Measurements from ENCODE around the gene SPATS2L. TPM values are rescaled to one million over a fixed set of nuclear protein-coding genes. Genes with fewer than 3 reads are reported as not detected.

The SPATS2L gene
- polyA plus RNA-seq, 1 of the 3 experiments (the other 2 are of a cell fraction): 86.8 TPM

DNA sequence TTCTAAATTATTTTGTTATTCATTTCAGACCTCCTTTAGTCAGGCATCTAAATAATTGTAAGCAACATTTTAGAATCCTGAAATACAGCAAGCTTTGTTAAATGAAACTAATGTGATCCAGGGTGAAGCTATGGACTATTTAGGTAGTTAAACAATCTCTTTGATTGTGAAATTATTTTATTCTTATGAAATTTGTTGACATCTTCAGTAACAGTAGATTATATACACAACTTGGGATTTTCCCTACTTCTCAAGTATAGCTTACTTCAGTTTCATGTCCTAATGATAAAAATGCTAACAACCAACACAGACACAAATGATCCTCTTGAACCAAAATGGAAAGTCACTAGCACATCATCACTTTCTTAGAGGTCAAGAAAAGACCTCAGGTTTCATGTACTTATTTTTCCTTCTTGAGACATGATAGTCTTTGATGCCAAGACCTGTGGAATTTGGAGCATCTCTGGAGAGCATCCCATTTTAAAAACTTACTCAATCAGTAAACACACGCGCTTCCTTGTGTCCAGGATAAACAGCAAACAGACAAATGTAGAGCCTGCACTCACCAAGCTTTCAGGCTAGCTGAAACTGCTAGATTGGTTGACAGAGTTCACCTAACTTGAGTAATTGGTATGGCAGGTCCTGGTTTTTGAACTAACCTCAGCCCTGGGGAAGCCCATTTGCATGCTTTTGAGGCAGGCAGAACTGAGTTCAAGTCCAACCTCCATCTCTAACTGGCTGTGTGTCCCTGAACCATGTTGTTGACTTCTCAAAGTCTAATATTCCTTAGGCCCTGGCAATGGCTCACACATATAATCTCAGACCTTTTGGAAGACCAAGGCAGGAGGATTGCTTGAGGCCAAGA is 155.6 kb downstream of the SPATS2L start:
- 93% methylated on average over 2 of the region's 2 CpGs for WGBS (ENCODE audit: low lambda C conversion rate)
- CTCF ChIA-PET: interaction anchor here (1.2 to 2.4 kb wide), 2 partner anchors 9 to 30 kb away, joined by 3 to 12 read pairs; no protein-coding TSS in a partner anchor
- peaks cover 31 to 67% of the 10 kb centered on the region in 2 experiments for H3K36me3 ChIP-seq (replicated peaks in 1 of 2; ENCODE audit: control insufficient read depth in 1 of 2, insufficient read depth in 2 of 2, low read length in 1 of 2)

More for the DNA sequence above, 155.6 kb downstream of the SPATS2L start:
- H3K4me3 ChIP-seq (ENCODE audit: low read depth in 2 of 2, low read length in 1 of 2): no peak overlapping the region
- no peak overlapping the region for H3K27ac ChIP-seq (ENCODE audit: low read depth in 2 of 2, low read length in 1 of 2)
- no peaks in the 10 kb centered on the region for H3K79me2 ChIP-seq (ENCODE audit: insufficient read depth)
- H3K27me3 ChIP-seq (ENCODE audit: insufficient read depth): no peaks in the 10 kb centered on the region
- no peaks in the 10 kb centered on the region for H4K20me1 ChIP-seq (ENCODE audit: insufficient read depth)
- H3F3A ChIP-seq (replicated peaks; ENCODE audit: insufficient read depth): no peaks in the 10 kb centered on the region
- DNase-seq: no peak
- POLR2A ChIA-PET: no interaction called here
- no peak for TF ChIP-seq NRF1 (IDR thresholded peaks at IDR 0.05; ENCODE audit: low read depth, low read length)
- no peak for TF ChIP-seq SIN3A (IDR thresholded peaks at IDR 0.05; ENCODE audit: borderline replicate concordance, low read depth, low read length)
- TF ChIP-seq RFX5 (IDR thresholded peaks at IDR 0.05; ENCODE audit: low read length): no peak
- no peak for TF ChIP-seq EZH2phosphoT487 (IDR thresholded peaks at IDR 0.05; ENCODE audit: borderline replicate concordance, low read depth)
- no peak for TF ChIP-seq TEAD4 (IDR thresholded peaks at IDR 0.05; ENCODE audit: borderline replicate concordance, insufficient read depth)
- TF ChIP-seq JUND (IDR thresholded peaks at IDR 0.05): no peak
- no peak for TF ChIP-seq GABPA (IDR thresholded peaks at IDR 0.05; ENCODE audit: low read depth)
- TF ChIP-seq CHD2 (IDR thresholded peaks at IDR 0.05; ENCODE audit: low read length, partially characterized antibody): no peak
- TF ChIP-seq, protein P1, sequence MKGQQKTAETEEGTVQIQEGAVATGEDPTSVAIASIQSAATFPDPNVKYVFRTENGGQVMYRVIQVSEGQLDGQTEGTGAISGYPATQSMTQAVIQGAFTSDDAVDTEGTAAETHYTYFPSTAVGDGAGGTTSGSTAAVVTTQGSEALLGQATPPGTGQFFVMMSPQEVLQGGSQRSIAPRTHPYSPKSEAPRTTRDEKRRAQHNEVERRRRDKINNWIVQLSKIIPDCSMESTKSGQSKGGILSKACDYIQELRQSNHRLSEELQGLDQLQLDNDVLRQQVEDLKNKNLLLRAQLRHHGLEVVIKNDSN (IDR thresholded peaks at IDR 0.05; ENCODE audit: borderline replicate concordance, low read depth): no peak
- TF ChIP-seq, protein P2, sequence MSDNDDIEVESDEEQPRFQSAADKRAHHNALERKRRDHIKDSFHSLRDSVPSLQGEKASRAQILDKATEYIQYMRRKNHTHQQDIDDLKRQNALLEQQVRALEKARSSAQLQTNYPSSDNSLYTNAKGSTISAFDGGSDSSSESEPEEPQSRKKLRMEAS (IDR thresholded peaks at IDR 0.05; ENCODE audit: low read depth): no peak
- no peak for TF ChIP-seq IRF3 (IDR thresholded peaks at IDR 0.05; ENCODE audit: low read depth, low read length)
- TF ChIP-seq, protein P3, sequence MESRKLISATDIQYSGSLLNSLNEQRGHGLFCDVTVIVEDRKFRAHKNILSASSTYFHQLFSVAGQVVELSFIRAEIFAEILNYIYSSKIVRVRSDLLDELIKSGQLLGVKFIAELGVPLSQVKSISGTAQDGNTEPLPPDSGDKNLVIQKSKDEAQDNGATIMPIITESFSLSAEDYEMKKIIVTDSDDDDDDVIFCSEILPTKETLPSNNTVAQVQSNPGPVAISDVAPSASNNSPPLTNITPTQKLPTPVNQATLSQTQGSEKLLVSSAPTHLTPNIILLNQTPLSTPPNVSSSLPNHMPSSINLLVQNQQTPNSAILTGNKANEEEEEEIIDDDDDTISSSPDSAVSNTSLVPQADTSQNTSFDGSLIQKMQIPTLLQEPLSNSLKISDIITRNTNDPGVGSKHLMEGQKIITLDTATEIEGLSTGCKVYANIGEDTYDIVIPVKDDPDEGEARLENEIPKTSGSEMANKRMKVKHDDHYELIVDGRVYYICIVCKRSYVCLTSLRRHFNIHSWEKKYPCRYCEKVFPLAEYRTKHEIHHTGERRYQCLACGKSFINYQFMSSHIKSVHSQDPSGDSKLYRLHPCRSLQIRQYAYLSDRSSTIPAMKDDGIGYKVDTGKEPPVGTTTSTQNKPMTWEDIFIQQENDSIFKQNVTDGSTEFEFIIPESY (IDR thresholded peaks at IDR 0.05; ENCODE audit: borderline replicate concordance, low read depth): no peak
- no peak for TF ChIP-seq FOXM1 (IDR thresholded peaks at IDR 0.05; ENCODE audit: low read depth)
- TF ChIP-seq MXI1 (IDR thresholded peaks at IDR 0.05; ENCODE audit: low read depth, low read length): no peak
- no peak overlapping the region for H2AFZ ChIP-seq (ENCODE audit: low read depth)
- H3K4me2 ChIP-seq: no peak overlapping the region
- no peaks in the 10 kb centered on the region for H3K9me3 ChIP-seq
- peaks cover 0 to 2% of the 10 kb centered on the region in 2 experiments; a peak in 1 of 4 replicates for H3K4me1 ChIP-seq (ENCODE audit: control insufficient read depth in 1 of 2, insufficient read depth in 2 of 2, low read depth in 1 of 2, low read length in 1 of 2)
- no peaks in the 10 kb centered on the region for H3K9me2 ChIP-seq
- H3K9ac ChIP-seq: no peak overlapping the region
